HG03354 (cell line): ENCODE measurements around the gene SNTG2.

Source experiments
- ATAC-seq: cut with Tn5 transposase; IDR thresholded peaks from one replicate; pipeline ENCODE4 v1.9.1; 2021; ENCODE audit warnings: mild to moderate bottlenecking; ENCODE audit not compliant: unreplicated experiment, poor library complexity, severe bottlenecking

The SNTG2 gene

DNA sequence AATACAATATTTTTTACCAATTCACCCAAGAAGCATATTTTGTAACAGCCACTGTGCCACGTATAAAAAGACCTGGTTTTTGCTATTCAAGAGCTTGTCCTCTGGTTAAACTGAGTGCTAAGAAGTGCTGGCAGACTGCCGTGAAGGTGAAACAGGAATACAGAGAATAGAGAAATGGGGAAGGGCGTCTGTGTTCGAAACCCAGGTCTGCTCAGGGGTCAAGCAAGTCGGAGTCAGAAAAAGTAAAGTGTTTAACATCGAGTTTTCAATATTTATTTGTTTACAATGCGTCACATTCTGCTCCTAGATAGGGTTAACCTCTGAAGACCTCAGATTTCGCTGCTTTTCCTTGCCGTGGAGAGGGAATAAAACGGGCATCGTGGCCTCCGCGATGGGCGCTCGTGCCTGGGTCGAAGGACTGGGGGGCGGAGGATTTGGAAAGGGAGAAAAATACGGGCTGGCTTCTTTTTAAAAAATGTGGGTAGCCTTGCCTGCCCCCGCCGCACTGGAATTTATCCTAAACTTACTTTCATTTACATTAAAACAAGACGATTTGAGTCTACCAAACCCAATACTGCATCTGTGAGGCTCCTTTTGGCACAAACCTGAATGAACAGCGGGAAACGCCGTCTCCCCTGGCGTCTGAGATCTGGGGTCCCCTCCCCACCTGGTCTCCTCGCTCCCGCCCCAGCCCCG lies 1.1 kb upstream of the SNTG2 start:
- ATAC-seq = no peak

DNA sequence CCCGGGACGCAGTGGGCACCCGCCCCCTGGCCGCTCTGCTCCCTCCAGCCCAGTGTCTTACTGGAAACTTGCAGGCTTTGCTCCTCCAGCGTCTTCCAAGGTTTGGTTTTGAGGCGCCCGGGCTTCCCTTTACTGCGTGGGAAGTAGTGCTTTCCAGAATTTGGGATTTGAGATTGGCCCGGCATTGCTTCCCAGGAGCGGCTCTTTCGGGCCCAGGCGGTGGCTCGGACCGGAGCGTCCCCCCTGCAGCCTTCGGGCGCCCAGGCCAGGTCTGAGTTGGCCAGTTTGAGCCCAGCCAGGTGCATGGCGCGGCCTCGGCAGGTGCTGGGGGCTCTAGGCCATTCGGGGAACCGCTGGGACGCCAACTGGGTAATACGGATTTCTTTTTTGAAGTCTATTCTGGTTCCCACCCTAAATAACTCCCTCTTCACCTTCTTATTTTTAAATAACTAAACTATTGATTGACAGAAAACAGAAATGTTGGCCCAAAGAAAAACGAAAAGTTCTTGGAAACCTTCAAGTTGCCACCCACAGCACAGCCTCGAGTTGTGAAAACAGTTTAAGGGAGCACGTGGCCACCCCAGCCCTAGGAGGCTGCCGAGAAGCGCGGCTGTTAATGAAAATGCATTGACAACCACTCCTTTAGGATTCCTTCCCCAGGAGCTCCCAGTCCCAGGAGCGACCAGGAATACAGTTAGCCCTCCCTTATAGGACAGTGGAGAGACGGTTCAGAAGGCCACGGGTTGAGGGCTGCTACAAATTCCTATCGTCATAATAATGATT lies 766 bp downstream of the SNTG2 start:
- ATAC-seq = no peak

DNA sequence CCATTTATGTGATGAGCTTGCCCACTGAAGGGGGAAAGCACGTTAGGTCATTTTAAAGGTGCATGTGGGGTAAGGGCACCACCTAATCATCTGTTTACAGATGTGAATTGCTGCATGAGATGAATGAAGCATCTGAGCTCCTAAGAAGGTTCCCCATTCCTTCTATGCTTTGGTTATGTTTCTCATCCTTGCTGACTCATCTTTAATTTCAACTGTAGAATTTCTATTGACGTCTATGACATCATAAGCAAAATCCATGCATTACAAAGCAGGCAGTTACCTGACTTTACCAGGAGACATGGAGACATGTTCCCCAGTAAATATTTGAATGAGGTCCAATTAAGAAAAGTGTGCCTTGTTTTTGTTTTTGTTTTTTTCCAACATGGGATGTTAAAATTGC lies 2.8 kb downstream of the SNTG2 start:
- ATAC-seq = no peak

DNA sequence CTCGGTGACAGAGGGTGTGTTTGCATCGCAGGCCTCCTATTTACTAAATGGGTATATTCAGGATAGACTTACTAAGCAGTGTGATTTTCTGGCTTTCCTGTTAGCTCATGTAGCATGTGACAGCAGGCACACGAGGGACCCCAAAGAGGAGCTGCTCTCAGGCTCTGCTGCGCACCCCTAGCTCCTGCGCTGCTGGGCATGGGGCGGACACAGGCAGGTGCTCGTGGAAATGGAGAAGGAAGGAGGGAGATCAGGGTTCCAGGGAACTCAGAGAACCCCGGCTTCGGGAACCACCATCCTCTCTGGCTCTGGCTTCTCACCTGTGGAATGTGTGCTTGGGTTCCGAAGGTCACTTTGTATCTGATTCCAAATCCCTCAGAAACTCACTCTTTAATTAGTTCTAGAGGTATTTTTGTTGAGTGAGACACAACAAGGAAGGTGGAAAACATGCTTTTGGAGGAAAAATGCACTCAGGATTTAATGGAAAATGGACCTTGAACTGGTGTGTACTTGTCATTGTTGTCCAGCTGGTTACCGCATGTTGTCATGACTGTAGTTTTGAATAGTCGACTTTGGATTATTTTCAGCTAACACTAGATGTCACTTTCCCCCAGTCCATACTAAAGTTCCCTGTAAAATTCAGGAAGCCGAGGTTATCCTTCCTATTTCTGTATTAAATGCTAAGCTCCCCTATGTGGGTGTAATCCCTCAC lies 3.5 kb downstream of the SNTG2 start:
- no peak for ATAC-seq

DNA sequence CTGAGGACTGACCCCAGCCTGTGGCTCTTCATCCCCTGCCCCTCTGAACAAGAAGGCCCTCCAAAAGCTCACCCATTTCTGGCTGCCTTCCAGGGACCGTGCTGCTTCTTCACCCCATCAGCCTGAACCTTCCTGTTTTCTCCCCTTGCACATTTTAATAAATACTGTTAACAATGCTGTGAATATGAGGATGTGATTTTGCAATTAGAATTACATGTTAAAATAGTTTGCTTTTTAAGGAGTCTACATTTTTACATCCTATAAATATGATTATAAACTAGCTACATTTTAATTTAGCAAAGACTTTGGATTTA lies 4.0 kb downstream of the SNTG2 start:
- no peak for ATAC-seq

DNA sequence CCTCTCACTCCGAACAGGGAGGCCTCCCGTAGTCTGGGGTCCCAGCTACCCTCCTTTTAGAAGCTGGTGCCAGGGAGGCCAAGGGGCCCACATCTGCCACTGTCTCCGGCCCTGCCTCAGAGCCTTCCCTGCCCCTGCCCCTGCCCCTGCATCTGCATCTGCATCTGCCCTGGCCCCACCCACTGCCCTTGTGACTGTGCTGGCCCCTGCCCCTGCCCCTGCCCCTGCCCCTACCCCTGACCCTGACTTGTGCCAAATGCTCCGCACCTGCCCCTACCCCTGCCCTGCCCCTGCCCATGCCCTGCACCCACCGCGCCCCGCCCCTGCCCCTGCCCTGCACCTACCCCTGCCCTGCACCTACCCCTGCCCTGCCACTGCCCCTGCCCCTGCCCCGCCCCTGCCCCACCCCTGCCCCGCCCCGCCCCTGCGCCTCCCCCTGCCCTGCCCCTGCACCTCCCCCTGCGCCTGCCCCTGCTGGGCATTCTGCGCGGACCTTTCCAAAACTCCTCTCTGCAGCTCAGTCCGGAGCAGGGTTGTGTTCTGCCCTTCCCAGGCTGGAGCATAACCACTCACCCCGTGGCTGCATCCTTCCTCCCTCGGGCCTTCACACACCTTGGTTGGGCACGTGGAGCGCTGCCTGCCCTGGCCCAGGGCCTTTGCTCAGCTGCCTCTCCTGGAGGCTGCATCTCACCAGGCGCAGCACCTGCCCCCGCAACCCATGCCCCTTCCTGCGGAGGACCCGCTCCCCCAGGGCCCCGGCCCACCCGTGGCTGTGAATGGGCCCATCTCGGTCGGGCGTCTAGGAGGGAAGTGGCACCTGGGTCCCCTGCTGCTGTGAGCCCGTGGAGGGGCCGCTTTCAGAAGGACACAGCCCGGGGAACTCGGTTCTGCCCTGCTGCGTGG lies 5.4 kb downstream of the SNTG2 start:
- no peak for ATAC-seq

DNA sequence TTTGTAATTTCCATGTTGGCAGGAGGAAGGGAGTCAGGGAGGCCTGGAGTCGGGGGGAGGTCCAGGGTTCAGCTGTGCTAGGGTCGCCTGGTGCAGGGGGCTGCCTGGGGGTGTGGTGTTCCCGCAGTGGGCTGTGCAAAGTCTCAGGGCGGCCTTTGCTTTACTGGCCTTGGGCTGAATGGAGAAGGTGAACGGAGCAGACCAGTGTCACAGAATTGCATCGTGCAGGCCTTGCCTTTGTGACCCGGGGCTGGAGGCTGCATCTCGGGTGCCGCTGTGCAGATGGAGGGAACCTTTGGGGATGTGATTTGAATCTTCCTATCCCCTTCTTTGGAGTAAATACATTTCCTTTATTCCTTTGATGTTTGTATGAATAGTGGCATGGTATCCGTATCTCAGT lies 8.8 kb downstream of the SNTG2 start:
- no peak for ATAC-seq

DNA sequence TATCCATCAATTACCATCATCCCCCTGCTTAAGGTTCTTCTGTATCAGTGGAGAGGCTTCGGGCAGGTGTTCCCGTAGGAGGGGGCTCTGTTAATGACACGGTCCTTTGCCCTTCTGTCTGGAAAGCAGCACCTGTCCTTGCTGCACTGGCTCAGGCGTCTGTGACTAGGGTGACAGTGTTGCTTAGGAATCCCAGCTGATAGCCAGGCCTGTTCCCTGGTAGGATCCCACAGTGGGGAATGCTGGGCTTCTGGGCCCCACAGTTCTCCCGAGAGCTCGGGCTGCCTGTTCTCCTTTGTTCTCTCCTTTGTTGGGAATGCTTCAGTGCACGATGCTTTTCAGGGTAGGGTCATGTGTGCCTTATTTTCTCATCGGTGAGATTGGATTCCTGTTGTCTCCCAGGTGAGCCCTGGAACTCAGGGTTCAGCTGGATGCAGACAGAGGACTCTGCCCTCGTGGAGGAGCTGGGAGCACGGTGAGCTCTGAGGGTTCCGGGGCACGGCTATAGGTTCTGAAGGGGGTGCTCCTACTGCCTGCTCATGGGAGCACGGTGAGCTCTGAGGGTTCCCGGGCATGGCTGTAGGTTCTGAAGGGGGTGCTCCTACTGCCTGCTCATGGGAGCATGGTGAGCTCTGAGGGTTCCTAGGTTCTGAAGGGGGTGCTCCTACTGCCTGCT lies 9.6 kb downstream of the SNTG2 start:
- no peak for ATAC-seq

DNA sequence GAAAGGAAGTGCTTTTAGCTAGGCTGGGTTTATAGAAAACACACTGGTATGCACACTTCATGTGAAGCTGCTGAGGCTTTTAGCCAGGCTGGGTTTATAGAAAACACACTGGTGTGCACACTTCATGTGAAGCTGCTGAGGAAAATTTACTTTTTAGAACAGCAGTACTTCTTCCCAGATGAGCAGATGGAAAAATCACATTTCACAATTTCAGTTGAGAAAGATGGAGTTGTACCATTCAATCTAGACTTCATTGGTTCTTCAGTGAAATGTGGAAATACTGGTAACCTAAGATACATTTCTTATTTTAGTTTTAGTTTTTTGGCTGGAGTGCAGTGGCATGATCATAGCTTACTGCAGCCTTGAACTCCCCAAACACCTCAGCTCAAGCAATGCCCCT lies 11.1 kb downstream of the SNTG2 start:
- ATAC-seq = no peak

DNA sequence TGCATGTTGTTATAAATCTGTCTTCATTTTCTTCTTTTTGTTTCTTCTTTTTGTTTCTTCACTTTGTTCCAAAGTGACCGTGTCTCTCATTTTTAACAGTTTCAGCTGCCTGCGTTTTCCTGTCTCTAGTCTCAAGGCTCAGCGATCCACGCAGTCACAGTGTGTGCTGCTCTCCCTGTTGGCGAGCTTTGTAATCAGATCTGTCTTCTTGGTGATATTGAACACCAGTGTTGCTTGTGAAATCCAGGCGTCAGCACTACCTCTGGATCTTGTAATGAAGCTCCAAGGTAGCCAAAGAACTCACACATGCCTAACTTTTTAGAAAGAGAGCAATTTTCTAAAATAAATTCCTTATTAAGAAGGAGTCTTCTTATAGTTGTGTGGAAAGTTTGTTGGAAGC lies 13.2 kb downstream of the SNTG2 start:
- ATAC-seq = no peak

DNA sequence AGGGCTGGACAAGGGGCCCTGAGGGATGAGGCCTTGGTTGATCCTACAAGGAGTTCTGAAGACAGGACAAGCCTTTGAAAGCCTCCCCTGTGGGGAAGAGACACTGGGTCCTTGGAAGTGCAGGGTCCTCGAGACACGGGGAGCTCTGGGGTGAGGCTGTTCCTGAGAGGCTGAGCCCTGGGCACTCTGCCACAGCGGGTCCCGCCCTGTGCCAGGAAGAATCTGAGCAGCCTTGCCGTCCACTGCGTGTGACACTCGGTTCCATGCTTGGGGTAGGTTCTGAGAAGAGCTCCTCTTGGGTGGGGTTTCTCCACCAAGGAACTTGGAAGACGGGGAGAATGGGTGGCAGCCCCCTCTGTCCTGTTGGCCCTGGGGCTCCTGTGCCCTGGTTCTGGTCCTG lies 13.9 kb downstream of the SNTG2 start:
- ATAC-seq = no peak

DNA sequence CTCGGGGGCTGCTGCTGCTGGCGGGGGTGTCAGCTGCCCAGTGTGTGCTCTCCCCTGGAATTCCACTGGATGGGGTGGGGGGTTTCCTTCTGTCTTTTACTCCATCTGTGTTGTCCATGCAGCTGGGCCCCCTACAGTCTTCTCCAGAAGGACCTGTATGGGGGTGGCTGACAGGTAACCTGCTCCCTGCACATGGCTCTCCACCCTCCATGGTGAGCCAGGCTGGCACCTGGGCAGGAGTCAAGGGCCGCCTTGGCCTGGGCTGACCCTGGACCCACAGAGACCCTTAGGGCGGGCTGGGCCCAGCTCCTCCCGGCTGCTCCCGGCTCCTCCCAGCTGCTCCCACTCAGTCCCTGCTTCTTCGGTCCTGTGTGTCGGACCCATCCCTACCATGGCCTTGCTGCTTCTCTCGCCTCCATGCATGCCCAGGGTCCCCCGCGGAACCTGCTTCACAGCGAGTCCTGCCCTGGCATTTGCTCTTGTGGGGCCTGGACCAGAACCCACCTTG lies 15.0 kb downstream of the SNTG2 start:
- no peak for ATAC-seq

DNA sequence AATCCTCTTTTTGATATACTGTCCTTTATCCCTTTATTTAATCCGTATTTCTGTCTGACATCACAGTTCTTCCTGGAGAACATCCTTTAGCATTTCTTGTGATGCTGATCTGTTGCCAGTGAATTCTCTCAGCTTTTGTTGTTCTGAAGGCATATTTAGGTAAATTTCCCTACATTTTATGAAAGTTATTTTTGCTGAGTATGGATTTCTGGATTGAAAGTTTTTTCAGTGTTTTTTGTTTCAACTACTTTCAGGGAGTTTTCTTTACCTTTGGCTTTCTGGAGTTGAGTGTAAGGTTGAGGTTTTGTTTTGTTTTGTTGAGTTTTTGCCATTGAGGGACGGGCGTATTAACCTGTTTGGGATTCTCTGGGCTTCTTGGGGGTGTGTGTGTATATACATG lies 22.5 kb downstream of the SNTG2 start:
- ATAC-seq = no peak

DNA sequence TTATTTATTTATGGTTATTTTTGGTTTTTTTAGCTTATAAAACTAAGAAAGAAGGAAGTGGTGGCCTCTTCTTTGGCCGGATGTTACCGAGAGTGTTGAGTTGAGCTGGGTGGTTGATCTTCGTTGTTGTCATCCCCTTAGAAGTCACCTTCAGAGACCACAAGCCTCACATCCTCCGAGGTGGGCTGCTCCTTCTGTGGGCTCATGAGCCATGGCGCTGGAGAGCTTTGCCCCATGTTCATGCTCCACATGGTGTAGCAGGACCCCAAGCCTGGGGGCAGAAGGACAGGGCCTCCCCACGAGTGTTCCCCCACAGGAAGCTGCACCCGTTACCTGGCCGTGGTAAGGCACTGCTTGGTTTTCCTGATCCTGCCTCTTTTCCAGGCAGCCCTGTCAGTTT lies 23.4 kb downstream of the SNTG2 start:
- no peak for ATAC-seq

DNA sequence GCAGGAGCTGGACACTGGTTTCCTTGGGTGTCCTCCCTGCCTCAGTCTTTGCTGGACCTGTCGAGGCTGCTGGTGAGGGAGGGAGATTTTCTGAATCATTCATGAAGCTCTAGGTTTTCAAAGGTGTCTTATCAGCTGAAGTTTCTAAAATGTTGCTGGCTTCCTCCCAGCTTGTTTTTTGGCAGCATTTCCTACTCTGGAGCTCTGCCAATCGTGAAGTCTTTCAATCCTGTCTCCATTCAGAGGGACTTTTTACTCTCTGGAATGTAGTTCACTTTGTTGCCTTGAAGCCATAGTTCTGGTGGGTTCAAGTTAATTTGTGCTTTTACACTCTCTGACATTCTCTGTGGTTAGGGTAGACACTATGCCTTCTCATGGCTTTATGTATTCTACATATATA lies 23.9 kb downstream of the SNTG2 start:
- ATAC-seq = no peak

DNA sequence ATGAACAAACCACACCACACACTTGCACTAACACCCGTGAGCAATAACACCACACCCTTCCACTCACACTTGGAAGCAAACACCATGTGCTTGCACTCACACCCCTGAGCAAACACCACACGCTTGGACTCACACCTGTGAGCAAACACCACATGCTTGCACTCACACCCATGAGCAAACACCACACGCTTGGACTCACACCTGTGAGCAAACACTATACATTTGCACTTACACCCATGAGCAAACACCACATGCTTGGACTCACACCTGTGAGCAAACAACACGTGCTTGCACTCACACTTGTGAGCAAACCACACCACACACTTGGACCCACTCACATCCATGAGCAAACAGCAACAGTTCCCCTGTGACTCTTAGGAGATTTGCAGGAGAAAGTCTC lies 24.4 kb downstream of the SNTG2 start:
- ATAC-seq = no peak

DNA sequence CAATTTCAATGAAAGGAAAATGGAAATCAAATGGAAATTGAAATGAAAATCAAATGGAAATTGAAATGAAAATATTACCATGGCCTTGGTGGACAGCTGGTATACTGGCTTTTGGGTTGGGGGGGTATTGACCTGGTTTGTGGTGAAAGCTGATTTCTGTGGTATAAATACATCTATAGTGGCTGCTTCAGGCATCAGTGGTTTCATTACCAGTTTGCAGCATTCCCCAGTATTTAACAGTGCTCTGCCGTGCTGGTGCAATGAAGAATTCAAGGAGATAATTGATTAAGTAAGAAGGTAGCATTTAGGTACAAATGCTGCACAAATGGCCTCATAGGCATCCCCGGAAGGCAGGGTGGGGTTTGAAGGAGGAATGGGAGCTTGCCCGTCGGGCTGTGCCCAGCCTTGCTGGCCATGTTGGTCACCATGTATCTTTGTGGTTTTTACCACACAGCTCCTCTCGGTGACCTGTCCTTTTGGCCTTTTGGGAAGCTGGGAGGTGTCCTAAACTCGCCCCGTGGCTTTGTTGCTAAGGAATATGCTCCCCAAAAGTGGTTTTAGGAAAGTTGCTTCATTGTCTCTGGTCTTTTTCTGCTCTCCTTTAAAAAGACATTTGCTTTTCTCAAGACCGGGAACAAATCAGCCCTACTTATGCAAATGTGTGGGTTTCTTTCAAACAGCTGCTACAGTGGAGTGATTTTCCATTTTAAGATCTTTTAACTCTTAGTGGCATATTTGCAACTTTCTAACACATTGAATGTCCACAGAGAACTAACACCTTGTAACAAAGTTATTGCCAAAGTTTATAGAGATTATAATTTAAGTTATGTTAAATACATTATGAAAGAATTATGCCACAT lies 28.6 kb downstream of the SNTG2 start:
- no peak for ATAC-seq

DNA sequence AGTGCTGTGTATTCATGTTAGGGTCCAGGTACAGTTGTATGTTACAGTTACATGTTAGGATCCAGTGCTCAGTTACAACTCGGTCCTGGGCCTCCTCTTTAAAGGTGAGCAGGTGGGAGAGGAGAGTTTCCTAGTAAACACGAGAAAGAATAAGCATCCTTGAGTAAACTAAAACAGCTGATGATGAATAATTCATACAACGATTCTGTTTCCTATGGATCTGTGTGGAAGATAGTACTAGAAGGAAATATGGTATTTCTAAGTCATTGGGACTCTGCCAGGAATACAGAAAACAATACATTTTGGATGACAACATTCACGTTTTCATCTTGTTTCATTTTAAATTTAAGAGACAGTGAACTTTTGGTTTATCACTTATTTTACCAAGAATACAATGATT lies 29.5 kb downstream of the SNTG2 start:
- no peak for ATAC-seq

DNA sequence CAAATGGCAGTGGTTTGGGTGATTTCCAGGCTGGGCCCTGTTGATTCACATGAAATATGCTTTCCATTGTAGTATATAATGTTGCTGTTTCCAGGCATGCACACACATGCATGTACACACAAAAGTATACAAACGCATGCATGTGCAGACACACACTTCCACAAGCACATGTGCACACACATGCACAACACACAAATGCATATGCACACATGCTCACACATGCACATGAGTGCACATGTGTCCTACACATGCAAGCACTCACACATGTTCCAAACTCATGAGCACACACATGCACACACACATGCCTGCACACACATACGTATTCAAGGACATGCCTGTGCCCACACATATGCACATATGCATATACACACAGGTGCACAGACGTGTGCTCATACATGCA lies 30.6 kb downstream of the SNTG2 start:
- ATAC-seq = no peak
